Activated naive CD4-positive, alpha-beta T cell treated with anti-CD3 and anti-CD28 coated beads, Interleukin-2, amount 10 ng/mL, durations not matched to agents 7 days and 5 days (primary cell): ENCODE results near the gene SYVN1.
A peak's percentile ranks its signal among the peaks of the same experiment; 100 is the strongest.

ENCODE experiments used
- CTCF ChIA-PET: fragments of 350-600 bp; sonication (Branson Sonifier 250); formaldehyde crosslinking; loops from one replicate; lab custom pipeline; 2021; ENCODE audit warnings: antibody characterized with exemption; lab: Charles Lee
- DNase-seq: peaks from one replicate; pipeline ENCODE4 v3.0.0-alpha.2; 2020
- H3K27ac Mint-ChIP-seq: one replicate; pipeline ENCODE4 v1.8.0; 2021; ENCODE audit warnings: mild to moderate bottlenecking, moderate library complexity, mixed read lengths
- H3K27me3 Mint-ChIP-seq: one replicate; pipeline ENCODE4 v1.8.0; 2021; ENCODE audit warnings: mild to moderate bottlenecking, mixed read lengths
- H3K36me3 Mint-ChIP-seq: one replicate; pipeline ENCODE4 v1.8.0; 2021; ENCODE audit warnings: mixed read lengths
- H3K4me1 Mint-ChIP-seq: one replicate; pipeline ENCODE4 v1.8.0; 2021; ENCODE audit warnings: mixed read lengths
- H3K4me3 Mint-ChIP-seq: one replicate; pipeline ENCODE4 v1.8.0; 2021; ENCODE audit warnings: mild to moderate bottlenecking, moderate library complexity, mixed read lengths
- H3K9me3 Mint-ChIP-seq: one replicate; pipeline ENCODE4 v1.8.0; 2021; ENCODE audit warnings: mixed read lengths

SYVN1 gene

DNA sequence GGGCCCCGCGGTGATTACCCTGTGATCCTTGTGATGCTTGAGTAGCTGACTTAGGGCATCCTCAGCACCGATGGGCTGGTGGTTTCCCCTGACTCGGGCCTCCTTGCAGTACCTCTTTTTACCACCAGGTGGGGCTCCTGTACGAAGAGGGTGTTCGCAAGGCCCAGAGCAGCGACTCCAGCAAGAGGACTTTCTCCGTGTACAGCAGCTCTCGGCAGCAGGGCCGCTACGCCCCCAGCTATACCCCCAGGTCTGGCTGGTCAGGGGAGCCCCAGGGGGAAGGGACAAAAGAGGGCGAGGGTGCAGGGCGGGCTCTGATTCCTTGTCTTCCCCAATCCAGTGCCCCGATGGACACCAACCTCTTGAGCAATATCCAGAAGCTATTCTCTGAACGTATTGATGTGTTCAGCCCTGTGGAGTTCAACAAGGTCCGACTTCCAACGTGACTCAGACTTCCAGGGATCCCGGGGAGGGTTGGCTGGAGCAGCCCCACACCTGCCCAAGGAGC lies 23.9 kb downstream of the SYVN1 start:
- Mint-ChIP-seq H3K27me3 (peaks cover 4% of the 10 kb centered on the region), H3K4me3 (no peak overlapping the region), H3K27ac (peak overlapping the region; percentile 82), H3K36me3 (peaks cover 29% of the 10 kb centered on the region), H3K4me1 (peaks cover 41% of the 10 kb centered on the region), H3K9me3 (no peaks in the 10 kb centered on the region)
- CTCF ChIA-PET, result interaction anchor here (0.7 to 8.7 kb wide), 24 partner anchors 9 to 949 kb away, joined by 3 to 60 read pairs (median 4); partner anchors contain the start of genes CAPN1, CDCA5, FAU and MRPL49
- peak; percentile 97 for DNase-seq

DNA sequence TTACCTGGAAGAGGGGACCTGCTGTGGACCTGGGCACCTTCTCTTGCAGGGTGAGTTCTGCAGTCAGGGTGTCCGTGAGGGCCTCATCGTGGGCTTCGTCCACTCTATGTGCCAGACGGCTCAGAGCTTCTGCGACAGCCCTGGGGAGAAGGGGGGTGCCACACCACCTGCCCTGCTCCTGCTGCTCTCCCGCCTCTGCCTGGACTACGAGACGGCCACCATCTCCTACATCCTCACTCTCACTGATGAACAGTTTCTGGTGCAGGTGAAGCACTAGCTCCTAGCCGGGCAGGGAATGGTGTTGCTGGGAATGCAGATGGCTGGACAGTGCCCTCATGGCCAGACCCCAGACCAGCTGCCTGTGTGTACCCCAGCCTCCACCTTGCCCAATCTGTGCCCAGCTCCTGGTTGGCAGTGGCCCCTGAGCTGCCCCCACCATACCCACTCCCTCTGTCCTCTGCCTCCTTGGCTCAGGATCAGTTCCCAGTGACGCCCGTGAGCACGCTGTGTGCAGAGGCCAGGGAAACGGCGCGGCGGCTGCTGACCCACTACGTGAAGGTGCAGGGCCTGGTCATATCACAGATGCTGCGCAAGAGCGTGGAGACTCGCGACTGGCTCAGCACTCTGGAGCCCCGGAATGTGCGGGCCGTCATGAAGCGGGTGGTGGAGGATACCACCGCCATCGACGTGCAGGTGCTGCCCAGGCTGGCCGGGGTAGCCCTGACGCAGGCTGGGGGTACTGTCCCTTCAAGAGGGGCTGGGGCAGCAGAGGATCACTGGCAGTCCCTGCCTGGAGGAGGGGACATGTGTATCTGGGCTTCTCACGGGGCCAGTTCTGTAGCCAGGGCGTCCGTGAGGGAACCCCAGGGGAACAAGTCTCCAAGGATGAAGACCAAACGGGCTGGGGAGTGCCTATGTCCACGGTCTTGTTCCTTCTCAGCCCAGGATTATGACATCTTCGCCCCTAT lies 24.8 kb downstream of the SYVN1 start:
- Mint-ChIP-seq H3K27ac (no peak overlapping the region), H3K4me3 (no peak overlapping the region), H3K9me3 (no peaks in the 10 kb centered on the region), H3K4me1 (peaks cover 47% of the 10 kb centered on the region), H3K36me3 (peaks cover 33% of the 10 kb centered on the region), H3K27me3 (peaks cover 4% of the 10 kb centered on the region)
- CTCF ChIA-PET, result interaction anchor here (0.6 to 8.7 kb wide), 21 partner anchors 8 to 950 kb away, joined by 3 to 60 read pairs (median 5); partner anchors contain the start of genes CAPN1, CDCA5, FAU and MRPL49
- no peak for DNase-seq

DNA sequence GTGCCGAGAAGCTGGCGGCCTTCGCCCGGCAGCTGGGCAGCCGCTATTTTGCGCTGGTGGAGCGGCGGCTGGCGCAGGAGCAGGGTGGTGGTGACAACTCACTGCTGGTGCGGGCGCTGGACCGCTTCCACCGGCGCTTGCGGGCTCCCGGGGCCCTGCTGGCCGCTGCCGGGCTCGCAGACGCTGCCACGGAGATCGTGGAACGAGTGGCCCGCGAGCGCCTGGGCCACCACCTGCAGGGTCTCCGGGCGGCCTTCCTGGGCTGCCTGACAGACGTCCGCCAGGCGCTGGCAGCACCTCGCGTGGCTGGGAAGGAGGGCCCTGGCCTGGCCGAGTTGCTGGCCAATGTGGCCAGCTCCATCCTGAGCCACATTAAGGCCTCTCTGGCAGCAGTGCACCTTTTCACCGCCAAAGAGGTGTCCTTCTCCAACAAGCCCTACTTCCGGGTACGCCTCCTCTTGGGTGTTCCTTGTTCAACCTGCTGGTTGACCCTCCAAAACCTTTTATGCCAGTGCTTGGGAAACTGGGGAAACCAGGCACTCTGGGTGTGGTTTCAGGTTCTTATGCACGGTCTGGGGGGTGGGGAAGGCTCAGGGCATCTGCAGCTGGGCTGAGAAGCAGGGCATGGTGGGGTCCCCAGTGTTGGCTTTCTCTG lies 25.7 kb downstream of the SYVN1 start:
- Mint-ChIP-seq H3K27me3 (peaks cover 4% of the 10 kb centered on the region), H3K4me1 (peaks cover 40% of the 10 kb centered on the region), H3K27ac (no peak overlapping the region), H3K36me3 (peaks cover 31% of the 10 kb centered on the region), H3K4me3 (no peak overlapping the region), H3K9me3 (no peaks in the 10 kb centered on the region)
- no peak for DNase-seq
- CTCF ChIA-PET, result interaction anchor here (0.5 to 8.7 kb wide), 5 partner anchors 9 to 401 kb away, joined by 3 to 60 read pairs (median 3); partner anchors contain the start of genes VPS51 and ZNHIT2

DNA sequence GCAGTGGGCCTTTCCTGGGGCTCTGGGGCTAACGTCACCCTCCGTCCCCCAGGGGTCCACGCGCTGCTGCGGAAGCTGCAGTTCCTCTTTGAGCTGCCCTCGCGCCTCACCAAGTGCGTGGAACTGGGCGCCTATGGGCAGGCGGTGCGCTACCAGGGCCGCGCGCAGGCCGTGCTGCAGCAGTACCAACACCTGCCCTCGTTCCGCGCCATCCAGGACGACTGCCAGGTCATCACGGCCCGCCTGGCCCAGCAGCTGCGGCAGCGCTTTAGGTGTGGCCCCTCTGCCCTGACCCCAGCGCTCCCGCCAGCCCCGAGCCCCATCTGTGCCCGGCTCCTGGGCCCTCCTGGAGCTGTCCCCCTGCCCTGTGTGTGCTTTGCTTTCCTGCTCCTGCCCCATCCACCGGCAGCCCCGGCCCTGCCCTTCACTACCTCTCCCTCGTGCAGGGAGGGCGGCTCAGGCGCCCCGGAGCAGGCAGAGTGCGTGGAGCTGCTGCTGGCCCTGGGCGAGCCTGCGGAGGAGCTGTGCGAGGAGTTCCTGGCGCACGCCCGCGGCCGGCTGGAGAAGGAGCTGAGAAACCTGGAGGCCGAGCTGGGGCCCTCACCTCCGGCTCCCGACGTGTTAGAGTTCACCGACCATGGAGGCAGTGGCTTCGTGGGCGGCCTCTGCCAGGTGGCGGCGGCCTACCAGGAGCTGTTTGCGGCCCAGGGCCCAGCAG lies 26.4 kb downstream of the SYVN1 start:
- H3K4me1 Mint-ChIP-seq, result peaks cover 33% of the 10 kb centered on the region
- no peaks in the 10 kb centered on the region for H3K9me3 Mint-ChIP-seq
- CTCF ChIA-PET, result interaction anchor here (1.0 to 8.7 kb wide), 3 partner anchors 9 to 12 kb away, joined by 3 to 60 read pairs (median 4); partner anchors contain the start of genes VPS51 and ZNHIT2
- no peak overlapping the region for H3K4me3 Mint-ChIP-seq
- H3K36me3 Mint-ChIP-seq, result peaks cover 29% of the 10 kb centered on the region
- H3K27ac Mint-ChIP-seq, result no peak overlapping the region
- peaks cover 4% of the 10 kb centered on the region for H3K27me3 Mint-ChIP-seq
- no peak for DNase-seq

DNA sequence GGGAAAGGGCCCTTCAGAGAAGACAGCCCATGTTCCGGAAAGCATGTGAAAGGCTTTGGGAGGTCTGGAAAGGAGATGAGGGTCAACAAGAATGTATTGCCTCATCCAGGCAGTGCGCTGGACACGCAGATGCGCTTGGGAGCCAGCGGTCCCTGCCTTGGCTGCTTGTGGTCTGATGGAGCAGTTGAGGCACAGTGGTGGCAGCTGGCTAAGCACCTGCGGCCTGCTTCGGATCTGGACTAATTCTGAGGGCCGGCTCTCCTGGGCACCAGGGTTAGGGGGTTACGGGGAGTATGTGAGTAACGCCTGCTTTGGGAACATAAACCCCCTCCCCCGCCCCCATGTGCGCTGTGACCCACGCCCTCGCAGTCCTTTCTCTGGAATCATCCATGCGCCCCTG lies 27.2 kb downstream of the SYVN1 start:
- no peak for DNase-seq
- CTCF ChIA-PET, result interaction anchor here (8.7 kb wide), 1 partner anchor 9 kb away, joined by 60 read pairs; the partner anchor contains the start of gene VPS51
- Mint-ChIP-seq H3K36me3 (peaks cover 30% of the 10 kb centered on the region), H3K27me3 (peaks cover 4% of the 10 kb centered on the region), H3K27ac (peak overlapping the region; percentile 50), H3K4me1 (peaks cover 33% of the 10 kb centered on the region), H3K4me3 (no peak overlapping the region), H3K9me3 (no peaks in the 10 kb centered on the region)

DNA sequence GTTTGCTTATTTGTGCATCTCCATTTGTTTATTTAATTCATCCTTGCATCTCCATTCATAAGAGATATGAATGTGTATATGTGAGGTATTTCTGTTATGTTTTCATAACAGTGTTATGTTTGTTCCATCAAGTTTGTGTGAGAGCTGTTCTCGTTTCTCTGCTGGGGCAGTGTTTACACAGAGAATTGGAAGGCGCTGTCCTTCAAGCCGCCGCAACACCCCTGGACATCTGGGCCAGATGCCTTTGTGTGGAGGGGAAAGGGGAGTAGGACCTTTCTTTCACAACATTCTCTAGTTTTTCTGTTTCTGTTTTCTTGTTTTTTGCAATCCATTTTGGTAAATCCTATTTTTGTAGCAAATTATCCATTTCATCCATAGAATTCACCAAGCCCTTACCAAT lies 29.7 kb downstream of the SYVN1 start:
- no peak overlapping the region for H3K4me3 Mint-ChIP-seq

DNA sequence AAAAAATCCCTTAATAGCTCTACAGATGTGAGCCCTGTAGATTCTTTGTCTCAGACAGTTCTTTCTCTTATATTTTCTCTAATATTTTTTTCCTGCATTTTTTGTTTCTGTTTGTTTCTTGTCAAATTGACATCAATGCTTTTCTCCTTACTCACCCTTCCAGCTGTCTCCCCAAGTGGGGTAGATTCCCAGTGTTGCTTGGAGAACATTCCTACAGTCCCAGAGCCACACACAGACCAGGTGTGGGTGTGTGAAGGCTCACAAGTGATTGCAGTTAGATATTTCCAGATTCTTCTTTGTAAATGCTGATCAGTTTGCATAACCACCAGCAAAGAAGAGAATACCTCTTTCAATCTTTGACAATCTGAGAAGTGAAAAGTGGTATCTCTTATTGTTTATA lies 30.8 kb downstream of the SYVN1 start:
- CTCF ChIA-PET, result interaction anchor here (1.2 to 1.5 kb wide), 2 partner anchors 9 to 90 kb away, joined by 3 read pairs; partner anchors contain the start of gene ARL2
- H3K4me1 Mint-ChIP-seq, result peaks cover 17% of the 10 kb centered on the region
- H3K27ac Mint-ChIP-seq, result no peak overlapping the region
- H3K4me3 Mint-ChIP-seq, result no peak overlapping the region
- no peaks in the 10 kb centered on the region for H3K27me3 Mint-ChIP-seq
- no peak for DNase-seq
- H3K9me3 Mint-ChIP-seq, result no peaks in the 10 kb centered on the region
- peaks cover 23% of the 10 kb centered on the region for H3K36me3 Mint-ChIP-seq

More for the DNA sequence above, 29.7 kb downstream of the SYVN1 start:
- DNase-seq, result no peak
- Mint-ChIP-seq H3K9me3 (no peaks in the 10 kb centered on the region), H3K4me1 (peaks cover 12% of the 10 kb centered on the region), H3K27me3 (no peaks in the 10 kb centered on the region), H3K36me3 (peaks cover 25% of the 10 kb centered on the region), H3K27ac (no peak overlapping the region)
- CTCF ChIA-PET, result interaction anchor here (1.1 to 1.5 kb wide), 2 partner anchors 91 to 102 kb away, joined by 3 read pairs; partner anchors contain the start of gene ARL2

DNA sequence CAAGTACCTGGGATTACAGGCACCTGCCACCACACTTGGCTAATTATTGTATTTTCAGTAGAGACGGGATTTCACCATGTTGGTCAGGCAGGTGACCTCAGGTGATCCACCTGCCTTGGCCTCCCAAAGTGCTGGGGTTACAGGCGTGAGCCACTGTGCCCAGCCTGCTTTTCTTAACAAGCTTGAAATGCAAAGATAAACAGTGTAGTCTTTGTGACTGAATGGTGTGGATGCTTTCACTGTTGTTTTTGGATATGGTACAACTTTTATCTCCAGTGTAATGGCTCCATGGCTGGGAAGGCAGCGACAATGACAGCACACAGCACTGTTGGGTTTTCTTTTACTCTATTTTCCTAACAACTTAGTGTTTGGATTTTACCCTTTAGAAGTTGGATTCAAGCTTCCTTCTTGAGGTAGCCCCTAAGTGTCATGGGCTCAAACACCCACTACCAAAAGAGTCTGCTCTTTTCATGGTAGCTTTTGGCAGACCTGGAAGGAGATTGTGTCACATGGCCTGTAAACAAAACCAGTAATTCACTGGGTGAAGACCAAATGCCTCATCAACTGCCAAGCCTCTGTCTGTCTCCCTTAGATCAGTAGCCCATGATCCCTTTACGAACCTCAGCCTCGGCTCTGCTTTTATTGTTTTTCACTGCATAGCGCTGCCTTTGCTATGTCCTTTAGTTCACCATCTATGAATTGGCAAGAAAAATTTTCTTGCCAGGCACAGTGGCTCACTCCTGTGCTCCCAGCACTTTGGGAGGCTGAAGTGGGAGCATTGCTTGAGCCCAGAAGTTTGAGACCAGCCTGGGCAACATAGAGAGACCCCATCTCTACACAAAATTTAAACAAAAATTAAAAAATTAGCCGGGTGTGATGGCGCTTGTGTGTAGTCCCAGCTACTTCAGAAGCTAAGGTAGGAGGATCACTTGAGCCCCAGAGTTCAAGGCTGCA lies 31.9 kb downstream of the SYVN1 start:
- Mint-ChIP-seq H3K9me3 (no peaks in the 10 kb centered on the region), H3K4me1 (peaks cover 22% of the 10 kb centered on the region), H3K36me3 (peaks cover 25% of the 10 kb centered on the region), H3K27ac (no peak overlapping the region), H3K4me3 (no peak overlapping the region), H3K27me3 (no peaks in the 10 kb centered on the region)
- DNase-seq, result no peak
- CTCF ChIA-PET, result interaction anchor here (0.7 to 1.2 kb wide), 3 partner anchors 8 to 255 kb away, joined by 3 to 8 read pairs (median 3); no protein-coding TSS in a partner anchor

DNA sequence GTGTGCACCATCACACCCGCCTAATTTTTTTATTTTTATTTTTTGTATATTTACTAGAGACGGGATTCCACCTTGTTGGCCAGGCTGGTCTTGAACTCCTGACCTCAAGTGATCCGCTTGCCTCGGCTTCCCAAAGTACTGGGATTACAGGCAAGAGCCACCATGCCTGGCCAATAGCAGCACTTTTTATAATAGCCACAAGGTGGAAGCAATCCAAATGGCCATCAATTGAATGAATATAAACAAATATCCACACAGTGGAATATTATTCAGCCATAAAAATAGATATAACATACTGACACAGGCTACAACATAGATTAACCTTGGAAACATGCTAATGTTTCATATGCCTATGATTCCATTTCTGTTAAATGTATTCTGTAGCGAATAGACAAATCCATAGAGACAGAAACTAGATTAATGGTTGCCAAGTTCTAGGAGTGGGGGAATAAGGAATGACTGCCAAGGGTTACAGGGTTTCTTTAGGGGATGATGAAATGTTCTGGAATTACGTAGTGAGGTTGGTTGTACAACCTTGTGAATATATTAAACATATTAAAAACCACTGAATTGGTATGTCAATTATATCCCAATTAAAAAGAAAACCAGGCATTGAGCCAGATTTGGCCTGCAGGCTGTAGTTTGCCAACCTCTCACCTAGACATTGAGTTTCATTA lies 33.5 kb downstream of the SYVN1 start:
- peaks cover 19% of the 10 kb centered on the region for H3K36me3 Mint-ChIP-seq
- H3K4me3 Mint-ChIP-seq, result no peak overlapping the region
- H3K27ac Mint-ChIP-seq, result peak overlapping the region; percentile 28
- CTCF ChIA-PET, result interaction anchor here (1.2 to 5.0 kb wide), 2 partner anchors 9 to 10 kb away, joined by 8 to 60 read pairs; partner anchors contain the start of gene TM7SF2
- no peak for DNase-seq
- peaks cover 28% of the 10 kb centered on the region for H3K4me1 Mint-ChIP-seq
- H3K27me3 Mint-ChIP-seq, result no peaks in the 10 kb centered on the region
- no peaks in the 10 kb centered on the region for H3K9me3 Mint-ChIP-seq

DNA sequence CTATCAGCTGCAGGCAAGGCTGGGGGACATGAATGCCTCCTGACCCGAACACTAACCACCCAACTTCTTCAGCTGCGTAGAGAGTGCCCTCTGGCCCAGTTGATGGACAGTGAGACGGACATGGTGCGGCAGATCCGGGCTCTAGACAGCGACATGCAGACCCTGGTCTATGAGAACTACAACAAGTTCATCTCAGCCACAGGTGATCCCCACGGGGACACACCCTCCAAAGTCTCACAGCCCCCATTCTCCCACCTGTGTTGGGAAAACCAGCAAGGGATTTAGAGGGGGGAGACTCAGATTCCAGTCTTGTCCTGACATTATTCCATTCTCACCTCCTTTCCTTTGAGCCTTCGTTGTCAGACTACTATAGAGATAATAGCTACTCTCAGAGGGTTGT lies 37.4 kb downstream of the SYVN1 start:
- Mint-ChIP-seq H3K27me3 (no peaks in the 10 kb centered on the region), H3K9me3 (no peaks in the 10 kb centered on the region), H3K27ac (peak overlapping the region; percentile 98), H3K4me1 (peaks cover 22% of the 10 kb centered on the region), H3K36me3 (peaks cover 8% of the 10 kb centered on the region), H3K4me3 (peak overlapping the region; percentile 92)
- DNase-seq, result no peak
- CTCF ChIA-PET, result interaction anchor here (1.7 to 5.0 kb wide), 3 partner anchors 14 to 83 kb away, joined by 7 to 60 read pairs (median 11); partner anchors contain the start of genes ARL2, TM7SF2 and ZNHIT2

DNA sequence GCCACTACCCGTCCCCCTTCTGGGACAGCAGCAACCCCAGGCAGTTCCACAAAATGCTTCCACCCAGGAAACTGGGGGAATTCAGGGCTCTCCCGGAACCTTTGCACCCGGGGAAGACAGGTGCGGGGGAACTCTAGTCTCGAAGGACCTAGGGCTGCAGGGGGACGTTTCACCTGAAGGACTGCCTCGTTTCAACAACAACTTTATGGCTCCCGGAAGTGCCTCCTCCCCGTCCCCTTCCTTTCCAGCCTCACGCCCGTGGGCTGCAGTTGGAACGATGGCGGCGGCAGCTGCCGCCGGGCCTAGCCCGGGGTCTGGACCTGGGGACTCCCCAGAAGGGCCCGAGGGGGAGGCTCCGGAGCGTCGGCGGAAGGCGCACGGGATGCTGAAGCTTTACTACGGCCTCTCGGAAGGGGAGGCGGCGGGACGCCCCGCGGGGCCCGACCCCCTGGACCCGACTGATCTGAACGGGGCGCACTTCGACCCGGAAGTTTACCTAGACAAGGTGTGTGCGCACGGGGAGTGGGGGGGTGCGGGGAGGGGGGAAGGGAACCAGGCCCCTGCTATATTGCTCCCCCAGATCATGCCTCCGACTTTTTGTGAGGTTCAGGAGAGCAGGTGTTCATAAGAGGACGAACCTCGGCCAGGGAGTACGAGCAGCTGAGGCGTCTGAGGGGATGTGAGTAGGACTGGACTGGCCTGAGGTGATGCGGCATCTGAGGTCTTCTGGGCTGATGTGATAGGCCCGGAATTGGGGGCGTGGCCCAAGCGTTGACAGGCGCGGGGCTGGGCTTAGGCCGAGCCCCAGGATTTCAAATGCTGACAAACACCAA lies 38.1 kb downstream of the SYVN1 start, which contains the start of gene VPS51:
VPS51 (plus strand) TSS at position 241 of the 833 bp plus-strand sequence; CDS start at position 278, 37 bp downstream.
- CTCF ChIA-PET, result interaction anchor here (1.7 to 5.0 kb wide), 2 partner anchors 15 to 82 kb away, joined by 7 to 60 read pairs; partner anchors contain the start of genes ARL2 and TM7SF2
- H3K36me3 Mint-ChIP-seq, result peaks cover 8% of the 10 kb centered on the region
- peak within 1 kb of the TSS; percentile 98 for H3K27ac Mint-ChIP-seq
- H3K9me3 Mint-ChIP-seq, result no peaks in the 10 kb centered on the region
- peaks cover 22% of the 10 kb centered on the region for H3K4me1 Mint-ChIP-seq
- peak within 1 kb of the TSS; percentile 92 for H3K4me3 Mint-ChIP-seq
- DNase-seq, result peak; percentile 93
- no peaks in the 10 kb centered on the region for H3K27me3 Mint-ChIP-seq
